Astrocyte of the spinal cord (primary cell): ENCODE results near the gene HNMT.

Experiments
- DNase-seq: peaks from one replicate; pipeline ENCODE4 v3.0.0; 2011; ENCODE audit warnings: low read depth, low spot score
- H3K4me3 ChIP-seq: 2 replicates; pipeline ENCODE4 v1.5.1; 2011; ENCODE audit warnings: low read depth, mild to moderate bottlenecking, low read length, moderate library complexity
- CTCF ChIP-seq: IDR thresholded peaks from 2 replicates; pipeline ENCODE4 v1.5.1; 2012; ENCODE audit warnings: low read depth, mild to moderate bottlenecking, low read length, inconsistent platforms
- in situ Hi-C: cut with HindIII; loops from 2 replicates; pipeline ENCODE4 v1.10.0; 2017; ENCODE audit warnings: low sequenced_read_pairs

HNMT gene

GRCh38 chr2:137944714-137945113, 19.6 kb upstream of the HNMT start:
- H3K4me3 ChIP-seq: no peak overlapping the region
- TF ChIP-seq CTCF: no peak
- in situ Hi-C loops: no loop called here
- no peak for DNase-seq

- TF ChIP-seq CTCF: no peak
- no peak for DNase-seq
- in situ Hi-C loops: no loop called here
- no peak overlapping the region for H3K4me3 ChIP-seq
Observed at GRCh38 chr2:137945229-137945628, 19.0 kb upstream of the HNMT start.

GRCh38 chr2:137946227-137946626, 18.0 kb upstream of the HNMT start:
- no peak for DNase-seq
- no peak for TF ChIP-seq CTCF
- in situ Hi-C loops: no loop called here
- H3K4me3 ChIP-seq: no peak overlapping the region

- no peak for DNase-seq
- TF ChIP-seq CTCF: no peak
- in situ Hi-C loops: no loop called here
- no peak overlapping the region for H3K4me3 ChIP-seq
Observed at GRCh38 chr2:137947032-137947727, 17.1 kb upstream of the HNMT start.

- DNase-seq: peak; percentile 81
- no peak overlapping the region for H3K4me3 ChIP-seq
- in situ Hi-C loops: no loop called here
- TF ChIP-seq CTCF: peak; percentile 70
Observed at GRCh38 chr2:137947728-137948336, 16.4 kb upstream of the HNMT start.

GRCh38 chr2:137948894-137949293, 15.4 kb upstream of the HNMT start:
- in situ Hi-C loops: no loop called here
- H3K4me3 ChIP-seq: no peak overlapping the region
- TF ChIP-seq CTCF: no peak
- DNase-seq: no peak
